Fibroblast of lung (primary cell): ENCODE results near the gene SPOCK1.

Experiments
- CTCF ChIP-seq, 2 donors: IDR thresholded peaks in 1 of 2; conservative IDR thresholded peaks in 1 of 2; 1 replicate in 1 of 2; 2 replicates in 1 of 2; pipeline ENCODE4 v1.5.1; 2011 to 2012; ENCODE audit warnings: low read length in 2 of 2, control low read depth in 1 of 2, inconsistent platforms in 1 of 2, low read depth in 1 of 2, mild to moderate bottlenecking in 1 of 2
- EZH2 ChIP-seq: IDR thresholded peaks from 2 replicates; pipeline ENCODE4 v1.5.1; 2012; ENCODE audit warnings: low read length, control low read depth, mild to moderate bottlenecking; ENCODE audit errors: missing control alignments

- TF ChIP-seq CTCF (conservative IDR thresholded peaks at IDR 0.05 in 1 of 2, IDR thresholded peaks at IDR 0.05 in 1 of 2; ENCODE audit: low read depth in 1 of 2, low read length in 2 of 2): no peak
- no peak for TF ChIP-seq EZH2
Observed at GRCh38 chr5:137352095-137352494, 147.0 kb downstream of the SPOCK1 start.
